Hematopoietic multipotent progenitor cell treated with erythropoietin and hydrocortisone succinate and interleukin-3 and kit ligand, for 8 days (in vitro differentiated cells): ENCODE measurements around the gene BCL11A.

Experiments used
- DNase-seq: peaks from one replicate; pipeline ENCODE4 v3.0.0-alpha.2; 2015

Gene BCL11A

DNA sequence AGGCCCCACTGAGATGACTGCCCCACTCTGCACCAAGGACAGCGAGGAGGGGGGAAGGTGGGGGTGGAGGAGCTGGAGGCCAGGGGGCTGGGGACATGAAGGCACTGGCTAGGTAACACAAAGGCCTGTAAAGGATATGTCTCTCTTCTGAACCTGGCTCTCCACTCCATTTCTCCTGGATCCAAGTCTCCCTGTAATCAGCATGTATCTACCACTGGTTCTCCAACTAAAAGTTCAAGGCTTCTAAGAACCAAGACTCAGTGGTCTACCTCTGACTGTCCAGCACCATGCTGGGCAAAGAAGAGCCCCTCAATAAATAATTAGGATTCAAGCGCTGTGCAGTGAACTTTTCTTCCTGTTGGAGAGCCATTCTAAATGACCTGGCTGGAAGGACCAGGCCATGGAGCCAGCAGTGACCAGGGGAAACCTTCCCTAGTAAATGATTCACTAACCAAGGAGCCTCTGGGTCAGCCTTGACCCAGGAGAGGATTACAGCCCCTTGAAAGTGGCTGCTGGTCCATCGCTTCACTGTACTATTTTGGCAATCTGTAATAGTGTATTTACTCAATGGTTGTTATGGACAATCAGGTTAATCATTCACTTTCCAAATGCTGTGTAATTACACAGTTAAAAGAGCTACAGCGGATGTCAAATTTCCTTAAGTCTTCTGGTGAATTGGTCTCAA, 73.2 kb downstream of the BCL11A start:
- DNase-seq: no peak

DNA sequence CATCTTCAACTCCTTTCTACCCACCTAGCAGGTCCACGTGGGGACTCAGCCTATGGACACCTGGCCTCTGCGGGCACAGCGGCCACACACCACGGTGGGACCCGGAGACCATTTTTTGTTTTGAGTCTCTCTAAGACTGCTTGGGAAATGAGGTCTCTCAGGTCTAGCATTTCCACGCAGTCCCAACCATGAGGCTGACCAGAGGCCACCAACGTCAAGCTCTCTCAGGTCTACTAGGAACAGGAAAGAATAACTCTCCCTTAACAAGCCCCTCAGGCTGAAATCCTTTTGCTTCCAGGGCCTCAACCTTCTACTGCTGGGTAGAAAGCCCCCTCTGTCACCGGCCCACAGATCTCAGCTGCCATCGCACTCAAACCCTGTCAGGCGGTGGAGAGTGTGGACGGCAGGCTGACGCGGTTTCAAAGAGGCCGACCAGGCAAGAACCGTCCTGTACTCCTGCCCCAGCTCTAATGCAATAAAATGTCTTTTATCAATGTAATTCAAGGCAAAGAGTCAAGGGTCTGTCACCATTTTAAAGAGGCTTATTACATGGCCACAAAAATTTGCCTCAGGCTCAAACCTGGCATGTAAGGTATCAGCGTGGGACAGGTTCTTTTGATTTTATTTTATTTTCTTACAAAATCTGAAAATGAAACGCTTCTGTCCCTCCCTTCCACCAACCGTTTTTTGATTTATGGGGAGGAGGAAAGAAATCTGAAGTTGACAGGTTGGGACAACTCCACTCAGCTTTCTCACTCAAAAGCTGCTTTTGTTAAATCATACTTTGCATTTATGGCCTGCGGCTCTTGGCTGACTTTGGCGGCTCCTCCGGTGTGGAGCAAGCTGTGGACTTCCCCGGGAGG, 74.0 kb downstream of the BCL11A start:
- no peak for DNase-seq

DNA sequence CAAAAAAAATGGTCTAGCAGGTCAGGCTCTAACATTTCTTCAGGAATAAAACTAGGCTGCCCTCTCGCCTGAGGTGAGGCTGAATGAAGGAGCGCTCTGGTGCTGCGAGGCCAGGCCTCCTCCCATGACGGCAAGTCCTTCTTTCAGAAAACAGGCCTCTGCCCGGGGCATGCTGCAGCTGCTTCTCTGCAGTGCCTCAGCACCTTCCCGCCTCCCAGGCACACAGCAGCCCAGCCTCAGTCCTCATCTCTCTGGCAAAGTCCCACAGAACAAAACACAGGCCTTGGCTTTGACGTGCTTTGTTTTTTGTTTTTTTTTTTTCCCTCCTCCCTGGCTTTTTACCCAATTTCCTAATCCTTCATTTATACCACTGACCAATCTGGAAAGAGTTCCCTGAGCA, 74.8 kb downstream of the BCL11A start:
- no peak for DNase-seq

DNA sequence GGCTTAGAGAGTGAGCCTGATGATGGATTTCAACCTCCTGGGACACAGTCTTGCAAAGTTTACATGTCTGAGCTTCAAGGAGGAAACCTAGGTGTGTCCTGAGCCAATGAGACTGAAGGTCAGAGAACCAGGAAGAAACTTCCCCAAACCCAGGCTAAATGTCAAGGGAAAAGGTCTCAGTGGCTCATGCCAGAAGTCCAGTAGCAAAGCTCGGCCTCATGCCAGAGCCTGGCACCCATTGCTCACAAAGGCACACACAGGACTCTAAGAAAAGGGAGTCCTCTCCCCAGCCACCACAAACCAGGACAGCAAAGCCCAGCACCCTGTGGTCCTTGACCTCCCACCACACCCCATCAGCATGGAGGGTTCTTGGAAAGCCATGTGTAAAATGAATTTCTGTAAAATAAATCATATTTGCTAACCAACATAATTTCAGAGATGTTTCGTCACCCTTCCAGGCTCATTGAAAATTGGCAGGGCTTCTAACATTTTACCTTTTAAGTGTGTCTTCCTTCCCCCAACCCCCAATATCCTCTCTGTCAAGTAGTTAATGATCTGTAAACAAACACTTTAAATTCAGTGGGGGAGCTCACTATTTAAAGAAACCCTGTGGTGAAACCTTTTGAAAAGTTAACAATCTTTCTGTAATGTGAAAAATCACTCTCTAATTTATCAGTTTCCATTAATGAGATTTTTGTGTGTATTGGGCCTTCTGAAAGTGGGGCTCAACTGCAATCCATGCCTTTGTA, 77.1 kb downstream of the BCL11A start:
- no peak for DNase-seq

DNA sequence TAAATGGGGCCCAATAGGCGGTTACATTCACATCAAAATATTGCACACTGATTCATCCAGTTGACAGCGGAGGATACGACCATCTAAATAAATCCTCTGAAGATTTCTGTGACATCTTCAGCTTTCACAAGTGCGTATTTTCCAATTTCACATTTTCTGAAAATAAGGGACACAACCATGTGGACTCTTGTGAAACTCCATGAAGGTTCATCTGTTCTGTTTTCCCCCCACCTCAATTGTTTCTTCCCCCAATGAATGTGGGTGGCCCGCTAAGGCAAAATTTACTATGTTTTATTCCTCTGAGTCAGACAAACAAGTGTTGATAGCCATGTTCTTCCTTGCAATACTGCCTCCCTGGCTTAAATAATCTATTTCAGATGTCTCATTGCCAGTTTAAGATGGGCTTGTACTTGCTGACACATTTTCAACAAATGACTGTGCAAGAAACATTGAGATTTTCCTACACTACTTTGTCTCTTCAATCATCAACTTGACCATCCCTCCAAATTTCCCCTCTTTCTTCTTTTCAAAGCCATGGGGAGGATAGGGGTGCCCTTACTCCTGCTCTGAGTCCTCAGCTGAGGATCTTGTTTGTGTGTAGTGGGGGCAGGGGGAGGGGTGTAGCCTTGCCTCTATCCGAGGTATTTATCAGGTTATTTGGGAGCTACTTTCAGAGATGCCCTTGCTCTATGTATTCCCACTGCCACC, 78.2 kb downstream of the BCL11A start:
- no peak for DNase-seq

DNA sequence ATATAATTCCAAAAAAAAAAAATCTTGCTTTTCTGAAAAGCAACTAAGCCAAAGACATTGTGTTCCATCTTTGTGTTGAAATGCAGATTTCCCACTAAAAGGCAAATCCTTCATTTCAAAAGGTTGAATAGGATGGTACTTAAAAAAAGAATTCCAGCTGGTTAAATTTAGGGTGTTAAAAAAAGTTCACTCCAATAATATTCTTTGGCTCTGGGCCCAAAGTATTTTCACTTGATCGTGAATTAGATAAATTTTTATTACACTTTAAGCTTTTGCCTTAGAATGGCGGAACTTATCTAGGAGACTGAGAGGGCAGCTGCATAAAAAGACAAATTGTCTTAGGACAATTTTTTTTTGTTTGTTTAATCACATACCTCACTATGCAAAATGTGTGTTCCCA, 79.2 kb downstream of the BCL11A start:
- DNase-seq: no peak

DNA sequence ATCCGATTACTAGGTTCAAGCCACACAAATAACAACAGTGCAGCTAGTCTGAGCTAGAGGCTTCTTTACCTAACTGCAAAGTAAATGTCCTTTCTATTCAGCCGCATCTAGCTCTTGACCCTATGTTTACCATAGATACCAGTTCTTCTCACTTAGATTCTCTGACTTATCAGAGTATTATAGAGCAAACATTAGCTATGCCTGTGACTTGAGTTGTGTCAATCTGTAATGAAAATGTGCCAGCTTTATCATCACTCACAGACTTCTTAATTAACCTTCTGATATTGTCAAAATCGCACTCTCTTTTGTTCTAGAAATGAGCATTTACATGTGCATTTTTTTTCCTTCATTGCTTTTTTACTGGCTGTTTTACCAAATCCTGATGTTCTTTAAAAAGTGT, 79.9 kb downstream of the BCL11A start:
- DNase-seq: peak; percentile 72

DNA sequence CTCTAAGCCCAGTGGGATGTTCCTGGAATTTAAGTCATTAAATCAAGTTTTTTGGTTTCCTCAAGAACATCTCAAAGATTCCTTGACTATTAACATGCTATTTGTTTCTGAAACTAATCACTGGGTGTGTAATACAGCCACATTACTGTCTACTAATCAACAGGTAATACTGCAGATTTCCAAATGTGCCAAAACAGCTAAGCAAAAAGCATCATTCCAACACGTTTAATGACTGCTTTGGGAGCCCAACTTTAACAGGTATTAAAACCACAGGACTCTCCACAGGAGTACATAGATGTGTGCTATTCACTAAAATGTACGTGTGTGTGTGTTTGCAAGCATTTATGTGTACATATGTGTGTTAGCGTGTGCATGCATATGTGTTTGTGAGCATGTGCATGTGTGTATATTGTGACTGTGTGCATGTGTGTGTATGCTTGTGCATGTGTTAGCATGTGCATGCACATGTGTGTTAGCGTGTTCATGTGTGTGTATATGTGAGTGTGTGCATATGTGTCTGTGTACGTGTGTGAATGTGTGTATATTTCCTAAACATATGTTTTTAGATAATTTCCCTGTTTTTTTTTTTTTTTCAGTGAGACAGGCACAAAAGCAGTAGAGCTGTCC, 80.7 kb downstream of the BCL11A start:
- no peak for DNase-seq

DNA sequence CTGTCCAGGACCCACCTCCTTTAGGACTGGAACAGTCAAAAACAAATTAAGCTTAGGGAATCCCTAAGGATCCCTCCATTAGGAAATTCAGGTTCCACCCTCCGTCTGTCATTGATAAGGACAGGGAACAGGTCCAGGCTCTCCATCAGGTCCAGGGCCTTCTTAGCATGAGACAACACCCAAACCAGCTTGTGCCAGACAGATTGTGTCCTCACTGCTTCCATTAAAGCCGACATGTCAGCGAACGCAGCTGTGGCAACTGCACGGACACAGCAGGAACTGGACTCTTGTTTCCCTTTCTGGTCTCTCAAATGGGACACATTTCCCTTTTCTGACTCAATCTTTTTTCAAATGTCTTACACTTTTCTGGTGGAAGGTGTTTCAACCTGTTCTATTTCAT, 81.4 kb downstream of the BCL11A start:
- DNase-seq: no peak

DNA sequence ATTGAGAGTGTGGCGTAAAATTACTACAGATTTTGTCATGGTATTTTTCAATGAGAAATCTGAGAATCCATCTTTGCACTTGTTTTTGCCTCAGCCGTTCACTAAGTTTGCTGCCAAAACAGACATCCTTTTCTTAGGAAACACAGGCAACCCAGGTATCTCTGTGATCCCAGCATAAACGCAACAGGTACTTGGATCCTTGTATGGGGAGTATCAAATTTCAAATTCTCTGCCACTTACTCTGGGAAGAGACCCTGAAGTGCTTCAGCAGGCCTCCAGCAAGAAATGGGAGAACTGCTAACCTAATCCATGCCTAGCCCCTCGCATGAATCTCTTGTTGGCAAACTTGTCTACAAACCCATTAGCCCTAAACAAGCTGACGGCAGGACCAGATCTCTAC, 83.1 kb downstream of the BCL11A start:
- no peak for DNase-seq

DNA sequence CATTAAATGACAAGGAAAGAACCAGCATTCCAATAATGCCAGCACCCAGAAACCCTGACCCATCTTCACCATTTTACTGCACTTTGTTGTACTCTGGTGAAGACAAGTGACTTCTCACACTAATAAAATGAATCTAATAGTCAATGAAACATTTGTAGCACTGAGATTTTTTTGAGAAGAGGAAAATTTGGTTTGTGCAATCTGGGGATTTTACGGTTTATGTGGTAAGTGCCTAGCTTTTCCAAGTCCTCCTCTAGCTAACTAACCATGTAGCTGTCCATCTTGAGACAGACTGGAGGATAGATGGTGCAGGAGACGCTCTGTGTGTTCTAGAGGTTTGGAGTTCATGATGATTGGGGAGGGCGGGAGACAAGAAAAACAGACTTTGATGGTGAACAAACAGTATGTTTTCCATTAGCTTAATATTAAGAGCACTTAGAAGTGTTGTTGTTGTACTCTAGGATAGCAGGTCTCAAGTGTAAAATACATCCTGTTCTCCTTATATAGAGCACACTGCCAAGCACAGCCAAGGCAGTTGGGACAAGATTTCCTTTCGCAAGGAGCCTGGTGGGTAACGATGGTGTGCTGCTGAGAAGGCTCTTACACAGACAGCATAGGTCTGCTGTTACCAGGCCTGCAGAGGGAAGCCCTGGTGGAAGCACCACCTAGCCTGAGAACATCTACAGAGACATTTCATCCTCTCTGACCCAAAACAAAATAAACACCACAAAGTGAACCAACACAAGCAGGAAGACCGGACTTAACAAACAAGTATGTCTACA, 83.7 kb downstream of the BCL11A start:
- no peak for DNase-seq

DNA sequence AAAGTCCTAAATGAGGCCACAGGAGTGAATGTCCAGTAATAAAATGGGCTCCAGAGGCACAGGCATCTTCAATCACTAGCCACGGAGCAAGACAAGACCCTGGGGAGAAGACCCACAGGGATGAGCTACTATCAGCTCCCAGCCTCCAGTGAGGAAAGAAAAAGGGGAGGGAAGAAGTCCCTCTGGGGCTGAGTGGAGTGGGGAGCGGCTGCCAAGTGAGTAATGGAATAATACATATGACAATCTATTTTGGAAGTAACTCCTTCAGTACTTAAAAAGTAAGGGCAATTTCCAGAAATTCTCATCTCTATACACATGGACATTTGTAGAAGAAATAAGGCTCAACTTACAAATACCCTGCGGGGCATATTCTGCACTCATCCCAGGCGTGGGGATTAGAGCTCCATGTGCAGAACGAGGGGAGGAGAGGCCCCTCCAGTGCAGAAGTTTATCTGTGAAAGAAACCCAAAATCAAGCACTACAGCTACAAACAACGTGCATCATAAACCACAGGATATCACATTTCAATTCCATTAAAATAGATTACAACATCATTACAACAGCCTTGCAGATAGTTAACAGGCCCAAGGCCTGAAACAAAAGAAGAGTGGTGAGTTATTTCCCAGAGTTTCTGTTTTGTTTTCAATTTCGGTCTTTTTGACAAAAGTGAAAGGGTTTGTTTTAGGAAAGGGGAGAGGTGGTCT, 84.9 kb downstream of the BCL11A start:
- DNase-seq: no peak

DNA sequence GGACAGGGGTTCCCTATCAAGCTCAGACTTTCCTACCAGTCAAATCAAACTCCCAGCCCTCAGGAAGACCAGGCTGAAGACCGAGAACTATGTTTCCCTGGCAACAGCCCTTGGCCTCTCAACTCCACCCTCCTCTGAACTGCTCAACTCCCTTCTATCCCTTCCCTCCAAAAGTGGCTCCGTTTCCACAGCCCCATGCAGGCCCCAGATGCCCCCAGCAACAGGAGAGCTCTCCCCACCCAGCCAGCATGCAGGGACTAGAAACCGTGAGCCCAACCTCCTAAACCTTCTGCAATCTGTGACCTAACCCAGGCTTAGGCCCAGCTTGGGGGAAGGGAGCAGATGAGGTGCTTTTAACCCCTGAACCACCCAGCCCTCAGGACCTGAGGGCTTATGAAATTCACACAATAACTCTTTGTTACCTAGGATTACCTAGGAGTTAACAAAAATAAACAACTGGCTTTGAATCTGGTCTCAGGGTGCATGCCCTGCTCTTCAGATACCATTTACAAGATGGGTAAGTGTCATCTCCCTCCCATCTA, 87.2 kb downstream of the BCL11A start:
- DNase-seq: no peak

DNA sequence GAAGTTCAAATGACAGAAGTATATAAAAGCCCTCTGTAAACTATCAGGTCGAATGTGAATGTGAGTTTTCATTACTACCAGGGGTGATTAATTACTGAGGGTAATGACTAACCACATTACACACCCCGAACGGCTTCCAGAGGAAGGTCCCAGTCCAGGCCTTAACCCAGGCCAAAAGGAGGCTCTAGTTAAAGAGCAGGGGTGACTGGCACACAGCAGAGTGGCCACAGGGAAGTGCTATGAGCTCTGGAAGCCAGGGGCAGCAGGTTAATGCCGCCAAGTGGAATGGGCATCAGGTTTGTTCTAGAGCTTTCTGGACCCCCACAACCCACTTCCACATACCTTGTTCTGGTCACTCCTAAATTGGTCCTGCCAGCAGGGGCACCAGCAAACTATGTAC, 87.7 kb downstream of the BCL11A start:
- no peak for DNase-seq

DNA sequence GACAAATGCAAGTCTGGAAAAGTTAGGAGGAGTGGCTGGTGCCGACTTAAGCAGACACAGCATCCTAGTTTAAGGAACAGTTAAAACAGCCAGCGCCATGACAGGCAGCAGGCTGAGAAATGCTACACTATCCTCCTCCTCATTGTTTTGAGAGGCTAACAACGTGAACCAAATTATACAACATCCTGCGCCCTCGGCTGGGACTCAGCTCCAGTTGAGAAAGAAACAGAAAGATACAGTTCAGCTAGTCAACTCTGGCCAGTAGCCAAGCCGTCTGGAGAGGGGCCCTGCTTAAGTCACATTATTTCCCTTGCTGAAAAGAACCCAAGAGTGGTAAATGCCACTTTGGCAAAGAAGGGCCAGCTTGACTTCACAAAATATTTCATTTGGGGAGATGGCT, 90.2 kb downstream of the BCL11A start:
- peak; percentile 64 for DNase-seq

DNA sequence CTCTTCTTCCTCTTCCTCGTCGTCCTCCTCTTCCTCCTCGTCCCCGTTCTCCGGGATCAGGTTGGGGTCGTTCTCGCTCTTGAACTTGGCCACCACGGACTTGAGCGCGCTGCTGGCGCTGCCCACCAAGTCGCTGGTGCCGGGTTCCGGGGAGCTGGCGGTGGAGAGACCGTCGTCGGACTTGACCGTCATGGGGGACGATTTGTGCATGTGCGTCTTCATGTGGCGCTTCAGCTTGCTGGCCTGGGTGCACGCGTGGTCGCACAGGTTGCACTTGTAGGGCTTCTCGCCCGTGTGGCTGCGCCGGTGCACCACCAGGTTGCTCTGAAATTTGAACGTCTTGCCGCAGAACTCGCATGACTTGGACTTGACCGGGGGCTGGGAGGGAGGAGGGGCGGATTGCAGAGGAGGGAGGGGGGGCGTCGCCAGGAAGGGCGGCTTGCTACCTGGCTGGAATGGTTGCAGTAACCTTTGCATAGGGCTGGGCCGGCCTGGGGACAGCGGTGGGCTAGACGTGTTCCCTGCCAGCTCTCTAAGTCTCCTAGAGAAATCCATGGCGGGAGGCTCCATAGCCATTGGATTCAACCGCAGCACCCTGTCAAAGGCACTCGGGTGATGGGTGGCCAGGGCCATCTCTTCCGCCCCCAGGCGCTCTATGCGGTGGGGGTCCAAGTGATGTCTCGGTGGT, 91.9 kb downstream of the BCL11A start:
- no peak for DNase-seq

DNA sequence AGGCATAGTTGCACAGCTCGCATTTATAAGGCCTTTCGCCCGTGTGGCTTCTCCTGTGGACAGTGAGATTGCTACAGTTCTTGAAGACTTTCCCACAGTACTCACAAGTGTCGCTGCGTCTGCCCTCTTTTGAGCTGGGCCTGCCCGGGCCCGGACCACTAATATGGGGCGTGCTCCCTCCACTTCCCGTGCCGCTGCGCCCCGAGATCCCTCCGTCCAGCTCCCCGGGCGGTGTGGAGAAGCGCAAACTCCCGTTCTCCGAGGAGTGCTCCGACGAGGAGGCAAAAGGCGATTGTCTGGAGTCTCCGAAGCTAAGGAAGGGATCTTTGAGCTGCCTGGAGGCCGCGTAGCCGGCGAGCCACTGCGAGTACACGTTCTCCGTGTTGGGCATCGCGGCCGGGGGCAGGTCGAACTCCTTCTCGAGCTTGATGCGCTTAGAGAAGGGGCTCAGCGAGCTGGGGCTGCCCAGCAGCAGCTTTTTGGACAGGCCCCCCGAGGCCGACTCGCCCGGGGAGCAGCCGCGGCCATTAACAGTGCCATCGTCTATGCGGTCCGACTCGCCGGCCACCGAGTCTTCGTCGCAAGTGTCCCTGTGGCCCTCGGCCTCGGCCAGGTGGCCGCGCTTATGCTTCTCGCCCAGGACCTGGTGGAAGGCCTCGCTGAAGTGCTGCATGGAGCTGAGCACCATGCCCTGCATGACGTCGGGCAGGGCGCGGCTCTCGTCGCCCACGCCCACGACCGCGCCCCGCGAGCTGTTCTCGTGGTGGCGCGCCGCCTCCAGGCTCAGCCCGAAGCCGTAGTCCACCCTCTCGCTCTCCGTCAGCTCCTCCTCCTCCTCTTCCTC, 92.7 kb downstream of the BCL11A start:
- DNase-seq: no peak

DNA sequence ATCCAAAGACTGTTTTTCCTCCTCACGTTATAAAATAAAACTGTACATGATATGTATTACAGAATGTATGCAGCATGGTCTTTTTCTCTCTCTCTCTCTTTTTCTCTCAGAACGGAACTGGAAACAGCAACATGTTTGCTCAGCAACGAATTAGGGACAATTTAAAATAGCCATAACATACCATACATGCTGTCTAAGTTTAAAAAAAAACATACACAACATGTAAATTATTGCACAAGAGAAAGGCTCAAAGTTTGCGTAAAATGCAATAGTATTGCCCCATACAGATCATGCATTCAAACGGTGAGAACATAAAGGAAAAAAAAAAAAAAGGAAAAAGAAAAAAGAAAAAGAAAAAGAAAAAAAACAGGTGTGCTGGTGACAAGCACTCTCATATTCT, 93.6 kb downstream of the BCL11A start:
- no peak for DNase-seq

DNA sequence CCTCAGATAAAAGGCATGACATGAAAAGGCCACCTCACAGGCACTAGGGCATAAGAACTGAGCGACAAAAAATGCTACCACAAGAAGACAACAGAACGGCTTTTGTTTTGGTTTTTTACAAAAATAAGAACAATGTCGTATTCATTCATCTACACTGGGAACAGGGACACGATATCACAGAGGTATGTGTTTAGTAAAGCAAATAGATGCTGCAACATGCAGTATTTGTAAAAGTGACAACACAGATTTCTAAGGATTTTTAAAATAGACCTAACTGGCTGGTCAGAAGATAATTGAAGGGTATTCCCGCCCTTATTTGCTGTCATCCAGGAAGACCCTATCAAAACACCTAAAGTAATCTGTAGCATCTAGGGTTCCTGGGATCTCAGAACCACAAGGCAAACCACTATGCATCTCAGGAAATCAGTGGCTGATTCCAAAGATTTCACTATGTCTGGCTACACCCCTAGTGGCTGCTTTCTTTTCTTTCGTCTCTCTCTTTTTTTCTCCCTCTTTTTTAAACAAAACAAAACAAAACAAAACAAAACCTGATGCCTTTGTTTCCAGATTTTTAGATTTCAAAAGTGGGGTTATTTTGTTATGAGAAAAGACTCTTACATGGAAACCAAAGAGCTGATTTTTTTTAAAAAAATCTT, 97.2 kb downstream of the BCL11A start:
- DNase-seq: no peak
